Tibial artery (tissue), 4 donors: ENCODE measurements around the gene BASP1.

ENCODE experiments used
- DNase-seq, 2 donors: peaks; one replicate each; pipeline ENCODE4 v3.0.0-alpha.2; 2019
- H3K27ac ChIP-seq, 2 donors: fragments of 200-600 bp; sonication (generic) in 1 of 2; 1 replicate in 1 of 2; 2 replicates in 1 of 2; pipeline ENCODE4 v1.5.1; 2018 to 2019; ENCODE audit warnings: mild to moderate bottlenecking in 1 of 2
- H3K27me3 ChIP-seq, 2 donors: fragments of 200-600 bp; sonication (generic) in 1 of 2; one replicate each; pipeline versions ENCODE4 v1.5.1 to v1.6.0; 2016 to 2019
- H3K36me3 ChIP-seq, 3 donors: fragments of 200-600 bp; sonication (generic) in 2 of 3; one replicate each; pipeline ENCODE4 v1.5.1; 2016 to 2019; ENCODE audit warnings: mild to moderate bottlenecking in 2 of 3
- H3K4me1 ChIP-seq, 4 donors: fragments of 200-600 bp; sonication (generic) in 2 of 4; 1 replicate in 3 of 4; 2 replicates in 1 of 4; pipeline ENCODE4 v1.5.1; 2016 to 2019
- H3K4me3 ChIP-seq, 2 donors: fragments of 200-600 bp; sonication (generic) in 1 of 2; 1 replicate in 1 of 2; 2 replicates in 1 of 2; pipeline ENCODE4 v1.5.1; 2018 to 2019; ENCODE audit warnings: mild to moderate bottlenecking in 2 of 2
- H3K9me3 ChIP-seq, 3 donors: fragments of 200-600 bp; sonication (generic) in 1 of 3; one replicate each; pipeline ENCODE4 v1.5.1; 2016 to 2019
- intact Hi-C: fragments of 100-400 bp; cut with DNase I; formaldehyde crosslinking; loops from one replicate; pipeline ENCODE4 v1.15.0; 2023; ENCODE audit warnings: low total_unique reads
- TF ChIP-seq, protein P1 (sequence below), 2 experiments: fragments of 200-600 bp in 1 of 2; fragments of 450-650 bp in 1 of 2; IDR thresholded peaks; one replicate each; pipeline ENCODE4 v1.5.1; 2017 to 2019; ENCODE audit warnings: antibody characterized with exemption in 2 of 2, mild to moderate bottlenecking in 1 of 2, moderate library complexity in 1 of 2

BASP1 gene

DNA sequence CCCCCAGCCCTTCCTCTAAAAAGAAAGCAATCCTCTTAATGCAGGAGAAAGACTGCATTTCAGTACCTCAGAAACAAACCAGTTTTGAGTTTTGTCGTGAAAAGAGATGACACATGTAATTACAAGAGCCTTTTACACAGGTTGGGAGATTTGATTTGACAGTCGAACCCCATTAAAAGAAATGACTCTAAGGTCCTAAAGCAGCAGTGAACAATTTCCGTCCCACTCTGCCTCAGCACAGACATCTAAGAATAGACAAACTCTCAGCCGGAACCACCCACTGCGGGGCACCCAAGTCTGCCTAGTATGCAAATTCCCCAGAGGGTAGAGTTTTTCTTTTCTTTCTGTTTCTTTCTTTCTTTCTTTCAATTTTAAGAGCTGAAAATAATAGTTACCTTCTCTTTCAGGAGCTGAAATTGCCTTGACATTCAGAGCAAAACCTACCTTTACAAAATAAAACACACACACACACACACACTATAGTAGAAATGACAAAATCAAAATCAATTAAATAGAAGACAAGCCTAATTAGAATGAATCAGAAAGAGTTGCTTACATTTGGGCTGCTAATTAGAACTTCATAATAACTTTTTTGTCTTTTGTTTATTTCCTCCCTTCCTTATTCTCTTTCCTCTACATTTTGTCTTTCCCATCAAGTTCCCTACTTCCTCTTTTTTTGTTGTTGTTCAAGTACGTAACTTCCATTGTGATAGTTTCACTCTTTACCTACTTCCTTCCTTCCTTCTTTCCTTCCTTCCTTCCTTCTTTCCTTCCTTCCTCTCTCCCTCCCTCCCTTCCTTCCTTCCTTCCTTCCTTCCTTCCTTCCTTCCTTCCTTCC is 65.1 kb downstream of the BASP1 start:
- TF ChIP-seq, protein P1, sequence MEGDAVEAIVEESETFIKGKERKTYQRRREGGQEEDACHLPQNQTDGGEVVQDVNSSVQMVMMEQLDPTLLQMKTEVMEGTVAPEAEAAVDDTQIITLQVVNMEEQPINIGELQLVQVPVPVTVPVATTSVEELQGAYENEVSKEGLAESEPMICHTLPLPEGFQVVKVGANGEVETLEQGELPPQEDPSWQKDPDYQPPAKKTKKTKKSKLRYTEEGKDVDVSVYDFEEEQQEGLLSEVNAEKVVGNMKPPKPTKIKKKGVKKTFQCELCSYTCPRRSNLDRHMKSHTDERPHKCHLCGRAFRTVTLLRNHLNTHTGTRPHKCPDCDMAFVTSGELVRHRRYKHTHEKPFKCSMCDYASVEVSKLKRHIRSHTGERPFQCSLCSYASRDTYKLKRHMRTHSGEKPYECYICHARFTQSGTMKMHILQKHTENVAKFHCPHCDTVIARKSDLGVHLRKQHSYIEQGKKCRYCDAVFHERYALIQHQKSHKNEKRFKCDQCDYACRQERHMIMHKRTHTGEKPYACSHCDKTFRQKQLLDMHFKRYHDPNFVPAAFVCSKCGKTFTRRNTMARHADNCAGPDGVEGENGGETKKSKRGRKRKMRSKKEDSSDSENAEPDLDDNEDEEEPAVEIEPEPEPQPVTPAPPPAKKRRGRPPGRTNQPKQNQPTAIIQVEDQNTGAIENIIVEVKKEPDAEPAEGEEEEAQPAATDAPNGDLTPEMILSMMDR (IDR thresholded peaks at IDR 0.05) = no peak
- Histone ChIP-seq H3K4me3 (no peak overlapping the region), H3K4me1 (no peaks in the 10 kb centered on the region), H3K9me3 (no peaks in the 10 kb centered on the region), H3K27me3 (no peaks in the 10 kb centered on the region), H3K27ac (no peak overlapping the region), H3K36me3 (no peaks in the 10 kb centered on the region)
- DNase-seq = no peak
- intact Hi-C loops = no loop called here

DNA sequence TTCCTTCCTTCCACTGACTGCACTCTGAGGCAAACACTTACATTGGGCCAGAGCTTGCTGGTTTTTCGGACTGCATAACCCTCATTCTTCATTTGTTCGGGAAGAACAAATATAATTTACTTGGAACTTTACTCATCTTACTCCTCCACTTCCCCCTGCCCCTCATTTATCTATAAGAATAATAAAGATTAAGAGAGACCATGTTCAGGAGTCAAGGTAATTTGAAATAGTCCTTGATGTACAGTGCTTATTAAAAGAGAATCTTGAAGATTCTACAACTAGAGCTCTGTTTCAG is 65.6 kb downstream of the BASP1 start:
- no peaks in the 10 kb centered on the region for H3K4me1 ChIP-seq
- DNase-seq = no peak
- TF ChIP-seq, protein P1 (IDR thresholded peaks at IDR 0.05) = no peak
- intact Hi-C loops = no loop called here
- H3K27me3 ChIP-seq = no peaks in the 10 kb centered on the region
- H3K4me3 ChIP-seq = no peak overlapping the region
- H3K36me3 ChIP-seq = no peaks in the 10 kb centered on the region
- H3K27ac ChIP-seq = no peak overlapping the region
- no peaks in the 10 kb centered on the region for H3K9me3 ChIP-seq

- H3K27me3 ChIP-seq = no peaks in the 10 kb centered on the region
- no peaks in the 10 kb centered on the region for H3K9me3 ChIP-seq
- no peaks in the 10 kb centered on the region for H3K4me1 ChIP-seq
- intact Hi-C loops = no loop called here
- no peak for DNase-seq
- TF ChIP-seq, protein P1 (IDR thresholded peaks at IDR 0.05) = no peak
- H3K4me3 ChIP-seq = no peak overlapping the region
- H3K36me3 ChIP-seq = no peaks in the 10 kb centered on the region
- H3K27ac ChIP-seq = no peak overlapping the region
Observed at GRCh38 chr5:17287501-17288155, 70.2 kb downstream of the BASP1 start.

- Histone ChIP-seq H3K4me1 (no peaks in the 10 kb centered on the region), H3K36me3 (no peaks in the 10 kb centered on the region), H3K4me3 (no peak overlapping the region), H3K9me3 (no peaks in the 10 kb centered on the region), H3K27me3 (no peaks in the 10 kb centered on the region), H3K27ac (no peak overlapping the region)
- intact Hi-C loops = no loop called here
- TF ChIP-seq, protein P1 (IDR thresholded peaks at IDR 0.05) = no peak
- no peak for DNase-seq
Observed at GRCh38 chr5:17288570-17288969, 71.1 kb downstream of the BASP1 start.

- TF ChIP-seq, protein P1 (IDR thresholded peaks at IDR 0.05) = no peak
- no peaks in the 10 kb centered on the region for H3K9me3 ChIP-seq
- H3K27ac ChIP-seq = no peak overlapping the region
- intact Hi-C loops = no loop called here
- no peaks in the 10 kb centered on the region for H3K36me3 ChIP-seq
- H3K4me1 ChIP-seq = no peaks in the 10 kb centered on the region
- no peaks in the 10 kb centered on the region for H3K27me3 ChIP-seq
- no peak overlapping the region for H3K4me3 ChIP-seq
- no peak for DNase-seq
Observed at GRCh38 chr5:17289681-17290539, 72.5 kb downstream of the BASP1 start.
